T-helper 1 cell treated with Interleukin-12 subunit alpha and Interleukin-12 subunit beta and Interleukin-4 antibody, amounts not matched to agents 30 μg/mL and 1 μg/mL, for 36 hours (primary cell): ENCODE data around the gene AMBP.

Experiments
- H3K27ac Mint-ChIP-seq: one replicate; pipeline ENCODE4 v1.8.0; 2021; ENCODE audit warnings: mild to moderate bottlenecking, mixed read lengths
- H3K27me3 Mint-ChIP-seq: one replicate; pipeline ENCODE4 v1.8.0; 2021; ENCODE audit warnings: low read depth, mixed read lengths
- H3K36me3 Mint-ChIP-seq: one replicate; pipeline ENCODE4 v1.8.0; 2021; ENCODE audit warnings: low read depth, mixed read lengths
- H3K4me1 Mint-ChIP-seq: one replicate; pipeline ENCODE4 v1.8.0; 2021; ENCODE audit warnings: low read depth, mixed read lengths
- H3K4me3 Mint-ChIP-seq: one replicate; pipeline ENCODE4 v1.8.0; 2021; ENCODE audit warnings: mild to moderate bottlenecking, moderate library complexity, mixed read lengths
- H3K9me3 Mint-ChIP-seq: one replicate; pipeline ENCODE4 v1.8.0; 2021; ENCODE audit warnings: mixed read lengths

Gene AMBP

DNA sequence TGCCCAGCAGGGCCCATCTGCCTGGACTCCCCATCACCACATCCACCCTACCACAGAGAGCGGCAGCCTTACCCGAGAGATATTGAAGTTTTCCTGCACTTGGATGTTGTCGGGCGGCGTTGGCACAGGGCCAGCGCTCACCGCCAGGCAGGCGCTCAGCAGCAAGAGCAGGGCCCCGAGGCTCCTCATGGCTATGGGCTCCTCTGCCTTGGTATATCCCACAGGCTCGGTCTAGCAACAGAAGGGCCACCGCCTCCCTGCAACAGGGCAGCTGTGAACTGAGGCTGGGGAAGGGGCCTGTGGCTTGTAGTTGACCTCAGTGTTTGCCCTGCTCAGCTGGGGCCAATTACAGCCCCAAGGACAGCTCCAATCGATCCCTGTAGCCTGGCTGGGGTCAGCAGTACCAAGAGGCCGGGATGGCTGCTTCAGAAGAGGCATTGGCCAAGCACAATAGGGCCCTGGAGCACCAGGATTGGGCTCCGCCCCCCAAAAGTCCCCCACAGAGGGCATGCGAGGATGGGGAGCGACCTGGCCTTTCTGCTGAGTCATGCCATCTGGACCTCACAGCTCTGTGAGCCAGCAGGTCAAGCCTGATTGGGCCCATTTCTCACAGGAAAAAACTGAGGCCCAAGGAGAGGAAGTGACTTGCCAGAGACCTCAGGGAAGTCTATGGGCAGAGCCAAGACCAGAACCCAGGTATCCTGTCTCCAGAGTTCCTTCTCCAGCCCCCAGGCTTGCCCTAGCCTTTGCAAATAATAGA is at the start of gene AMBP:
TSS of gene AMBP (minus strand) at position 280 of the 760 bp plus-strand sequence. CDS start at position 189, 91 bp downstream.
- Mint-ChIP-seq H3K27ac (no peak within 1 kb of the TSS), H3K27me3 (no peaks in the 10 kb centered on the region), H3K9me3 (no peaks in the 10 kb centered on the region), H3K4me3 (no peak within 1 kb of the TSS), H3K36me3 (no peaks in the 10 kb centered on the region), H3K4me1 (peaks cover 1% of the 10 kb centered on the region)

DNA sequence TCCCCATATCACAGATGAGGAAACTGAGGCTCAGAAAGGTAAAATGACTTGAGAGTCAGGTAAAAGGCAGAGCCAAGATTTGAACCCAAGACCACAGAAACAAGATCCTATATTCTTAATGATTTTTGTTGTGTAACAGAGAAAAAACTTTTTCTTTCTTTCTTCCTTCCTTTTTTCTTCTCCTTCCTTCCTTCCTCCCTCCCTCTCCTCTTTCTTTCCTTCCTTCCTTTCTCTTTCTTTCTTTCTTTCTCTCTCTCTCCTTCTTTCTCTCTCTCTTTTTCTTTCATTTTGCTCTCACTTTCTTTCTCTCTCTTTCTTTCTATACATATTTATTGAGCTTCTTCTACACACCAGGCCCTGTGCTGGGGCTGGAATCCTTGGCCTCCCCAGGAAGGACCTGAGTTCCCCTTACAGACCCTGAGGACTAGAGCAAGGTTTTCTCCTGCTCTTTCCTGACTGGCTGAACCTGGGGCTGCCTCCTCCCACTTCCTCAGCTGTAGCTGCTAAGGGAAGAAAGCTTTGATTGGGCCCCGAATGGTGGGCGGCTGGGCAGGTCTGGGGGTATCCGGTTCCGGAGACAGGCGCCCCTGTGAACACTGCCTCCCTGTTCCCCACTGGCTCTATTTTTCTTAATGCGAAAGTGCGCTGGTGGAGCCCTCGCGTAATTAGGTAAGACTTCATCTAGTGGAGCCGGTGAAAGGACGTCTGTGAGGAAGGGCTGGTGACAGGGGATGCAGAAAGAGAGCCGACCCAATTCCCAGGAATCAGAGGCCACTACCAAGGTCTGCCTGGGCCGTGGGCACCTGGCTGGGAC is 48.4 kb upstream of the AMBP start:
- Mint-ChIP-seq H3K36me3 (no peaks in the 10 kb centered on the region), H3K4me1 (no peaks in the 10 kb centered on the region), H3K9me3 (no peaks in the 10 kb centered on the region), H3K27ac (no peak overlapping the region), H3K4me3 (no peak overlapping the region), H3K27me3 (peaks cover 16% of the 10 kb centered on the region)

DNA sequence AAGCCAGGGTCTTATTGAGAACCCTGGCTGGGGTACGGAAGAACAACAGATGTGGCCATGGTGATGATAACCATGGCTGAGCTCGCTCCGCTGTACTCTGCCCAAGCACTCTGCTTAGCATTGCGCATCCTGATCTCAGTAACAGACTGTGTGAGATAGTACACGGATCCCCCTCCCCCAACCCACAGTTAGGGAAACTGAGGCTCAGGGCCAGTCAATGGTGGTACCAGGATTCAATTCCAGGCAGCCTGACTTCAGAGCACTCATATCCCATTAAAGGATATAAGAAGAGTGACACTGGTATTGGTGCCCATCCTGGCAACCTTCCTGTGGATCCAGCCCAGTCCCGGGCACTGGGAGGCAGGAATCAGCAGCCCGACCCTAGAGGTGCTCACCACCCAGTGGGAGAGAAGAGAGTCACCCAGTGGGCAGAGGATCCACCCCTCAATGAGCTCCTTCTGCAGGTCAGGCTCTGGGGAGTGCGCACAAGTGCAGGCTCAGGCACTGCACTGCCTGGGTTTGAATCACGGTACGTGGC is 47.4 kb upstream of the AMBP start:
- Mint-ChIP-seq H3K9me3 (no peaks in the 10 kb centered on the region), H3K27me3 (peaks cover 15% of the 10 kb centered on the region), H3K4me1 (no peaks in the 10 kb centered on the region), H3K36me3 (no peaks in the 10 kb centered on the region), H3K4me3 (no peak overlapping the region), H3K27ac (no peak overlapping the region)

DNA sequence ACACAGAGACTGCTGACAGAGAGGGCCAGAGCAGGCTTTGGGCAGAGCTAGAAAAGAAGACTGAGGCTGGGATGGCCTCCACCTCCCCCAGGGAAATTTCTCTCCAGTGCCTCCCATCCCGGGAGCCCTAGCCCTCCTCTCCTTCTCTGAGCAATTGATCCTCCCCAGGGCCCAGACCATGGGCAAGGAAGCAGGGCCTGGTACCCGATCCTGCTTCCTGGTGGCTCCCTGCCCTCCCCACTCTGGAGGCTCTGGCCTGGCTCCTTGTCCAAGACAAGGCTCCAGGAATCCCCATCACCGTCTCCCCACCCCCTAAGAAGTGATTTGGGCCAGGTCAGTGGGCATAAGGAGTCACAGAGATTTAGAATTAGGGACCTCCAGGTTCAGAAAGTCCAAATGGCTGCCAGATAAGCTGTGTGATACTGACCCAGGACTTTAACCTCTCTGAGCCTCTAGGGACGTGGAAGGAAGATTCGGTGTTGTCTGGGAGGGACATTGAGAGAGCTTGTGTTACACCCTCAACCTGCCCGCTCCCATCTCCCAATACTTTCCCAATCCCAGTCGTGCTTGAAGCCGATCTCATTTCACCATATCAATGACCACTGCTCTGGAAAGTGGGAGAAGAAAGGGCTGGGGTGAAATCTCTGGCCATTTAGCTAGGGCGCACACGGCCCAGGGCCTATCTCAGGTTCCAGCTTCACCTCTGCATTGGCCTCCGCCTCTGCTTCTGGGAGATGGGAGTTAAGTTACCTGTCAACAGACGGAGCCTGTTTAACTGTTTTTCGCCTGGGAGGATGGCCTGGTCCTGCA is 46.8 kb upstream of the AMBP start:
- Mint-ChIP-seq H3K36me3 (no peaks in the 10 kb centered on the region), H3K4me3 (no peak overlapping the region), H3K4me1 (no peaks in the 10 kb centered on the region), H3K27ac (no peak overlapping the region), H3K27me3 (peaks cover 17% of the 10 kb centered on the region), H3K9me3 (no peaks in the 10 kb centered on the region)

GRCh38 chr9:114124138-114124537 is 46.0 kb upstream of the AMBP start:
- Mint-ChIP-seq H3K9me3 (no peaks in the 10 kb centered on the region), H3K27me3 (peaks cover 17% of the 10 kb centered on the region), H3K27ac (no peak overlapping the region), H3K4me1 (no peaks in the 10 kb centered on the region), H3K36me3 (no peaks in the 10 kb centered on the region), H3K4me3 (no peak overlapping the region)

- no peak overlapping the region for H3K4me3 Mint-ChIP-seq
Observed at GRCh38 chr9:114123031-114123977, 45.2 kb upstream of the AMBP start.

GRCh38 chr9:114122136-114123027 is 44.3 kb upstream of the AMBP start:
- Mint-ChIP-seq H3K36me3 (no peaks in the 10 kb centered on the region), H3K4me3 (no peak overlapping the region), H3K9me3 (no peaks in the 10 kb centered on the region), H3K27me3 (peaks cover 11% of the 10 kb centered on the region), H3K27ac (no peak overlapping the region), H3K4me1 (no peaks in the 10 kb centered on the region)

More at GRCh38 chr9:114123031-114123977, 45.2 kb upstream of the AMBP start:
- Mint-ChIP-seq H3K9me3 (no peaks in the 10 kb centered on the region), H3K4me1 (no peaks in the 10 kb centered on the region), H3K27me3 (peaks cover 14% of the 10 kb centered on the region), H3K36me3 (no peaks in the 10 kb centered on the region), H3K27ac (no peak overlapping the region)

- no peaks in the 10 kb centered on the region for H3K36me3 Mint-ChIP-seq
- no peaks in the 10 kb centered on the region for H3K4me1 Mint-ChIP-seq
- no peaks in the 10 kb centered on the region for H3K9me3 Mint-ChIP-seq
- H3K27ac Mint-ChIP-seq, result no peak overlapping the region
- H3K4me3 Mint-ChIP-seq, result no peak overlapping the region
- peaks cover 11% of the 10 kb centered on the region for H3K27me3 Mint-ChIP-seq
Observed at GRCh38 chr9:114121227-114122135, 43.4 kb upstream of the AMBP start.

DNA sequence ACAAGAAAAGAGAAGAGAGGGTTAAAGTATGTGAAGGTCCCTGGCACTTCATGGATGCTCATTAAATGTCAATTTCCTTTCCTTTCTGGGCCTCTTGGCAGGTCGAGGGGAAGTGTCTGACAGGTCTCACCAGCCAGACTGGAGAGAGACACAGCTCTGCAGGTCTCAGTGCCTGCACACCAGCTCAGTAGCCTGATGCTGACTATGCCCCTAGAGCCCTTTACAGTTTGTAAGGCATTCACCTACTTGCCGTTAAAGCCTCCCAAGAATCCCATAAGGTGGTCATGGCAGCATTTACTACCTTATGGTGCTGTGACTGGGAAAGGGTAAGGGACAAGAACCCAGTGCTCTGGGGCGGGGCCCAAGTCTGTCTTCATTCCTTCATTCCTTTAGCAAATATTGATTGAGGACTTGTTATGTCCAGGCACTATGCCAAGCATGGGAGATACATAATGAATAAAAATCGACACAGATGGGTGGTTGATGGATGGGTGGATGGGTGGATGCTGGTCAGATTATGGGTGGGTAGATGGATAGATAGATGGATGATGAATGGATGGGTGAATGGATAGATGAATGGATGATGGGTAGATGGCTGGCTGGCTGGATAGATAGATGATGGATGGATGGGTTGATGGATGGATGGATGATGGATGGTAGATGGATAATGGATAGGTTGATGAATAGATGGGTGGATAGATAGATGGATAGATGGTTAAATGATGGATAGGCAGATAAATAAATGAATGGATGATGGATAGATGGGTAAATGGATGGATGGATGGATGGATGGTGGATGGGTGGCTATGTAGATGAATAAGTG is 42.3 kb upstream of the AMBP start:
- Mint-ChIP-seq H3K4me3 (no peak overlapping the region), H3K36me3 (no peaks in the 10 kb centered on the region), H3K27ac (no peak overlapping the region), H3K4me1 (no peaks in the 10 kb centered on the region), H3K9me3 (no peaks in the 10 kb centered on the region), H3K27me3 (peaks cover 11% of the 10 kb centered on the region)

DNA sequence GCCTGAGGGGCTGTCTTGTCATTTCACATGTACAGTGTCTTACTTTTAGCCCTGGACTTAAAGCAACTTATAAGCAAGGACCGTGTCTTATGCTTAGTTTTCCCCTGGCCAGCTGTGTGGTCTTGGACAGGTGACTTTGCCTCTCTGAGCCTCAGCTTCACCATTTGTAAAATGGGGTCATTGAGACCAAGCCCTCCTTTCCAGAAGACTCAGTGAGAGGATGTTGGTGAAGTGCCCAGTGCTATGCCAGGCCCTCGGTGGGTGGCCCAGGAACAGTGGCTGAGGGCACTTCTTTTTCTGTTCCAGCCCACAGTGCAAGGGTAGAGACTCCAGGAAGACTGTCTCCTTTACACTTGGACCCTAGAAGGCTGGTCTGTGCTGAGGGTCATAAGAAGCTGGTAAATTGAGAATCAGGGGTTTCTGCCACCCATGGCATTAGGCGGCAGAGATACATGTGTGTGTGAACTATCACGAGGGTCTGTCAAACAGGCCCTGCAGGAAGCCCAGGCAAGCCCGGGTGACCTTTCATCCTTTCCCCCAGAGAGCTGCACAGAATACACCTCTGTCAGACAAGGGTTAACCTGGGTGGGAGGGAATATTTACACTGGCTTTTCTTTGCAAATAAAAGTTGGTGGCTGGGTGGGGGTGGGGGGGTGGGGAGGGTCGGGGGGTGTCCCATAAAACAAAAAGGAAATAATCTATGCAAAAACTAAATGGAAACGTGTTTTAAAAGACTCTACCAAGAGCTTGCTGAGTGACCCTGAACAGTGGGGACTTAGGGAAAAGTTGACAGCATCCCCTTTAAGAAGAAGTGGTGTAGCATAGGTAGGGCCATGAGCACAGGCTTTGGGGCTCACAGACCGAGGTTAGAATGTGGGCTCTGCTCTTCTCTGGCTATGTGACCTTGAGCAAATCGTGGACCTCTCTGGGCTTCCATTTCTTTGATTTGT is 41.4 kb upstream of the AMBP start:
- no peak overlapping the region for H3K27ac Mint-ChIP-seq
- no peak overlapping the region for H3K4me3 Mint-ChIP-seq
- peaks cover 11% of the 10 kb centered on the region for H3K27me3 Mint-ChIP-seq
- no peaks in the 10 kb centered on the region for H3K4me1 Mint-ChIP-seq
- H3K9me3 Mint-ChIP-seq, result no peaks in the 10 kb centered on the region
- no peaks in the 10 kb centered on the region for H3K36me3 Mint-ChIP-seq
